Type B pancreatic cell (in vitro differentiated cells): Measurements from ENCODE around the gene SLC34A3. TPM values are rescaled to one million over a fixed set of nuclear protein-coding genes. Genes with fewer than 3 reads are reported as not detected.
A peak's percentile ranks its signal among the peaks of the same experiment; 100 is the strongest.

Source experiments
- DNase-seq: peaks from one replicate; pipeline ENCODE4 v3.0.0; 2021; ENCODE audit warnings: mixed read lengths; ENCODE audit not compliant: unreplicated experiment; ENCODE audit errors: extremely low spot score
- H3K27ac Mint-ChIP-seq: 2 replicates; pipeline ENCODE4 v1.8.0; 2021; ENCODE audit warnings: mild to moderate bottlenecking, mixed read lengths
- H3K27me3 Mint-ChIP-seq: 2 replicates; pipeline ENCODE4 v1.8.0; 2021; ENCODE audit warnings: mixed read lengths
- H3K36me3 Mint-ChIP-seq: 2 replicates; pipeline ENCODE4 v1.8.0; 2021; ENCODE audit warnings: mixed read lengths
- H3K4me1 Mint-ChIP-seq: one replicate; pipeline ENCODE4 v1.8.0; 2021; ENCODE audit warnings: mixed read lengths; ENCODE audit not compliant: unreplicated experiment
- H3K4me3 Mint-ChIP-seq: 2 replicates; pipeline ENCODE4 v1.8.0; 2021; ENCODE audit warnings: mild to moderate bottlenecking, mixed read lengths
- H3K9me3 Mint-ChIP-seq: 2 replicates; pipeline ENCODE4 v1.8.0; 2021; ENCODE audit warnings: mixed read lengths
- total RNA-seq: library from RNA; stranded (reverse); gene quantifications from 2 replicates; pipeline ENCODE4 v1.2.1, GENCODE V29; 2021; ENCODE audit warnings: low replicate concordance
- TF ChIP-seq, protein P1 (sequence below): fragments of 200-600 bp; sonication (generic); conservative IDR thresholded peaks from 2 replicates; pipeline ENCODE4 v1.5.0; 2021; ENCODE audit warnings: antibody characterized with exemption, mild to moderate bottlenecking

SLC34A3 gene
- total RNA-seq, 1 donor from 2014 or later = 0.41 TPM

DNA sequence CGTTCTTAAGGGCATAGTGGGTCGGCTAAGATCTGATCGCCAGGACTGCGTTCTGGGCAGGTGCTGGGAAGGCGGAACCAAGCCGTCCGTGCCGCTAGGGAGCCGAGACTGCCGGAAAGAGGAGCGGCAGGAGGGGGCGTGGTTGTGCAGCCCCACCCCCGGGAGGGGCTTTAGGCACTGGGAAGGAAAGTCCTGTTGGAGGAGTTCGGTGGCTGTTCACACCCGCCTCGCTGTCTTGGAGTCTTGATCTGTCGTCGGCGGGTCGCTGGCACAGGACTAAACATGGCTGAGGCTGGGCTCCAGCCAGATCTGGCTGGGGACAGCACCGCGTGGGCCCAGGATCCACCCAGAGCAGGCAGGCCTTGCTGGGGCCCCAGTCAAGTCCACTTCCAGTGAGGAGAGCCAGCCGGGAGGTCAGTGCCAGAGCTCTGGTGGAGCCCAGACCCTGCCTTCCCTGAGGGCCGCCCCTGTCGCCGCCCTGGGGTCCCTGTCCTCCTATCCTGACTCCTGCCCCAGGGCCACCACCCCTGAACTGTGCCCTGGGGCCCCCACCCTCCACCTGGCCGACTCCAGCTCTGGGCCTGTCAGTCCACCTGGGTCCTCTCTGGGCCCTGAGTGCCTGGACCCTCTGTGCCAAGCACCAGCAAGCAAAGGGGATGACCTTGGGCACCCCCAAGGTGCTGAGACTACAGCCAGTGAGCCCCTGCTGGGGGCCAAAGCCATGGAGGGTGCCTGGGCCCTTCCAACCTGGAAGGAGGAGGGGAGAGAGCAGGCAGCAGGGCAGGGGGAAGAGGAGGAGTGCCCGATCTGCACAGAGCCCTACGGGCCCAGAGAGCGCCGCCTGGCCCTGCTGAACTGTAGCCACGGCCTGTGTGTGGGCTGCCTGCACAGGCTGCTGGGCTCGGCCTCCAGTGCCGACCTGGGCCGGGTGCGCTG lies 13.2 kb upstream of the SLC34A3 start:
- Mint-ChIP-seq H3K27ac (peak overlapping the region; percentile 91), H3K4me3 (peak overlapping the region; percentile 74)
- no peak for DNase-seq

DNA sequence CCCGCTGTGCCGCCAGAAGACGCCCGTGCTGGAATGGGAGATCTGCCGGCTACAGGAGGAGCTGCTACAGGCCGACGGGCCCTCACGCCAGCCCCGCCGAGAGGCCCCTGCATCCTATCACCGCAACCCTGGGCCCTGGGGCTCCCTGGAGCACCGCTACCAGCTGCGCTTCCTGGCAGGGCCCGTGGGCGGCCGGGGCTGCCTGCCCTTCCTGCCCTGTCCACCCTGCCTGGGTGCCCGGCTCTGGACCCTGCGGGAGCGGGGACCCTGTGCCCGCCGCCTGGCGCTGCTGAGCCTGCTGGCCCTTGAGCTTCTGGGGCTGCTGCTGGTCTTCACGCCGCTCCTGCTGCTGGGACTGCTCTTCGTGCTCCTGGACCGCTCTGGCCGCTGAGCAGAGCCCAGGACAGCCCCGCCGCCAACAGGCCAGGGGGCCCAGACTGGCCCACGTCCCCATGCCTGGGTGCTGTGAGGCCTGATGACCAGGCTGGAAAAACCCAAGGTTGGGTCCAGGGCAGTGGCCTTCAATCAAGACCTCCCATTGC lies 12.4 kb upstream of the SLC34A3 start:
- H3K4me1 Mint-ChIP-seq = peaks cover 3% of the 10 kb centered on the region
- no peak overlapping the region for H3K4me3 Mint-ChIP-seq
- no peaks in the 10 kb centered on the region for H3K9me3 Mint-ChIP-seq
- no peak for DNase-seq
- H3K36me3 Mint-ChIP-seq = no peaks in the 10 kb centered on the region
- TF ChIP-seq, protein P1, sequence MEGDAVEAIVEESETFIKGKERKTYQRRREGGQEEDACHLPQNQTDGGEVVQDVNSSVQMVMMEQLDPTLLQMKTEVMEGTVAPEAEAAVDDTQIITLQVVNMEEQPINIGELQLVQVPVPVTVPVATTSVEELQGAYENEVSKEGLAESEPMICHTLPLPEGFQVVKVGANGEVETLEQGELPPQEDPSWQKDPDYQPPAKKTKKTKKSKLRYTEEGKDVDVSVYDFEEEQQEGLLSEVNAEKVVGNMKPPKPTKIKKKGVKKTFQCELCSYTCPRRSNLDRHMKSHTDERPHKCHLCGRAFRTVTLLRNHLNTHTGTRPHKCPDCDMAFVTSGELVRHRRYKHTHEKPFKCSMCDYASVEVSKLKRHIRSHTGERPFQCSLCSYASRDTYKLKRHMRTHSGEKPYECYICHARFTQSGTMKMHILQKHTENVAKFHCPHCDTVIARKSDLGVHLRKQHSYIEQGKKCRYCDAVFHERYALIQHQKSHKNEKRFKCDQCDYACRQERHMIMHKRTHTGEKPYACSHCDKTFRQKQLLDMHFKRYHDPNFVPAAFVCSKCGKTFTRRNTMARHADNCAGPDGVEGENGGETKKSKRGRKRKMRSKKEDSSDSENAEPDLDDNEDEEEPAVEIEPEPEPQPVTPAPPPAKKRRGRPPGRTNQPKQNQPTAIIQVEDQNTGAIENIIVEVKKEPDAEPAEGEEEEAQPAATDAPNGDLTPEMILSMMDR = no peak
- H3K27ac Mint-ChIP-seq = peak overlapping the region; percentile 43
- no peaks in the 10 kb centered on the region for H3K27me3 Mint-ChIP-seq

More for the DNA sequence above, 13.2 kb upstream of the SLC34A3 start:
- H3K4me1 Mint-ChIP-seq = peaks cover 3% of the 10 kb centered on the region
- H3K36me3 Mint-ChIP-seq = no peaks in the 10 kb centered on the region
- H3K27me3 Mint-ChIP-seq = no peaks in the 10 kb centered on the region
- no peaks in the 10 kb centered on the region for H3K9me3 Mint-ChIP-seq
- TF ChIP-seq, protein P1 = no peak

DNA sequence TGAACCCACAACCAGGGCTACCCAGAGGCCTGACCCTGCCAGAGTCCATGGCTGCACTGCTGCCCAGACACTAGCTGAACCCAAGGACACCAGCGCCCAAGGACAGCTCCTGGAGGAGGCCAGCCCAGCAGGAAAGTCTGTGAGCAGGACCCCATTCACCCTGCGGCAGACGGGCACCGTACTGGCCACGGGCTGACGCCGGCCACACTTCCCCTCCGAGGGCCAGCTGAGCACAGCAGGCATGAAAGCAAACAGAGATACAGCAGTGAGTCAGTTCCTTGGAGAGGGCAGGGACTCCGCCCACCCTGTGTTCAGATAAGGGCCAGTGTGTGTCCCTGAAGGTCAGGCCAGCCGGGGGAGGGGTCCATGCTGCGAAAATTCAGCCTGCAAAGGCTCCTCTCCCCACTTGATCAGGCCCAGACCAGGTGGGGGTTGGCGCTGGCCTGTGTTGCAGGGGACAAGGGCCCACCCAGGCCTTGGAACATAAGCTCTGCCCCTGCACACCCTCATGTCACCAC lies 11.9 kb upstream of the SLC34A3 start:
- Mint-ChIP-seq H3K27me3 (no peaks in the 10 kb centered on the region), H3K4me1 (peaks cover 3% of the 10 kb centered on the region), H3K27ac (peak overlapping the region; percentile 43), H3K36me3 (no peaks in the 10 kb centered on the region), H3K4me3 (peak overlapping the region; percentile 31), H3K9me3 (no peaks in the 10 kb centered on the region)
- TF ChIP-seq, protein P1 = no peak
- no peak for DNase-seq

DNA sequence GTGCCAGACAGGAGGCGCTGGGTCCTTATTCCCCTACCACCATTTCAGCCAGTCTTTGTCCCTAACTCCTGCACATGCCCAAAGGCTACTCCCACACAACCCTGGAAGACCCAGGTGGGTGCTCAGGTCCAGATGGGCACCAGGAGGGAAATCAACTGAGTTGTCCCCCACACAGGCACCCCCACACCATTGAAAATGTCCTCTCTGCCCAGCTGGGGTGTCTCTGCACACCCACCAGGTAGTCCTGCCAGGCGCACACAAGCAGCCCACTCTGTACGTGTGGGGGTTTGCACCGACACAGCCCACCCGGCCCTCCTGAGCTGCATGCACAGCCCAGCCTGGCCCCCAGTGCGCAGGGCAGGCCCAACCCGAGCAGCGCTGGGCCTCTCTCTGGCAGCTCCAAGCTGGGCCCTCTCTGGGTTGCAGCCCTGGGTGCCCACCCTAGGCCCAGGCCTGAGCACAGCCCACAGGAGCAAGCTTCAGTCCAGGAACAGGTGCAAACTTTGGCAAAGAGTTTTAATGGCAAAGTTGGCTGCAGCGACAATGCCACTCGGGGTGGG lies 10.9 kb upstream of the SLC34A3 start:
- H3K36me3 Mint-ChIP-seq = no peaks in the 10 kb centered on the region
- peaks cover 3% of the 10 kb centered on the region for H3K4me1 Mint-ChIP-seq
- H3K27ac Mint-ChIP-seq = no peak overlapping the region
- no peaks in the 10 kb centered on the region for H3K27me3 Mint-ChIP-seq
- TF ChIP-seq, protein P1 = no peak
- H3K9me3 Mint-ChIP-seq = no peaks in the 10 kb centered on the region
- peak overlapping the region; percentile 58 for H3K4me3 Mint-ChIP-seq
- DNase-seq = no peak

DNA sequence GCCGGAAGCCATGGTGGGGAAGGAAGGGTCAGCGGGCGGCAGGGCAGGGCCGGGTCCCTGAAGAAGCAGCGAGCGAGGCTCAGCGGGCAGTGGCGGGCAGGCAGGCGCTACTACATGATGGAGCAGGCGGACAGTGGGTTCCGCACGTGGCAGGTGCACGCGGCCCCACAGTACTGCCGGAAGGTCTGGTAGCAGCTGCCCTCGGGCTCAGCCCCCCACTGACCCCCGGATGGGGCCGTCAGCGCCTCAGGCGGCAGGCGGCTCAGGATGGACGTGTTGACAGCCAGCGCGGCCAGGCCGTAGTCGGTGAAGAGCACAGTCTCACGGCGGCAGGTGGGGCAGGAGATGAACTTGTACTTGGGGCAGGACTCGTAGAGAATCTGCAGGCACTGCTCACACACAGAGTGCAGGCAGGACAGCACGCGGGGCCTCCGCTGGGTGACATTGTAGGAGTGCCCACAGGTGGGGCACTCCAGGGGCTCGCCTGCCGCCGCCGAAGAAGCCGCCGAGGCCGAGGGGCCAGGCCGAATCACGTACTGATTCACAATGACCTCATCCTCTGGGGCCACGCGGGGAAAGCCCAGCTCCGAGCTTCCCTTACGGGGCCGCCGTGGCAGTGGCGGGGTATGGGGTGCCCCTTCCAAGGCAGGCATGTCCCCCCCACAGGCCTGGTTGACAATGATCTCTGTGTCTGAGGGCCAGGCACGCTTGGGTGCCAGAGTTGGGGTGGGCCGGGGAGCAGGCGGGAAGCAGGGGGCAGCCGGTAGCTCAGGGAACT lies 10.2 kb upstream of the SLC34A3 start:
- peaks cover 3% of the 10 kb centered on the region for H3K4me1 Mint-ChIP-seq
- H3K27me3 Mint-ChIP-seq = no peaks in the 10 kb centered on the region
- H3K27ac Mint-ChIP-seq = no peak overlapping the region
- TF ChIP-seq, protein P1 = no peak
- peak overlapping the region; percentile 58 for H3K4me3 Mint-ChIP-seq
- DNase-seq = no peak
- no peaks in the 10 kb centered on the region for H3K9me3 Mint-ChIP-seq
- no peaks in the 10 kb centered on the region for H3K36me3 Mint-ChIP-seq
